Amniotic stem cell (primary cell): ENCODE measurements around the gene POLE.

Experiments
- DNase-seq: peaks from one replicate; lab custom pipeline; 2025; lab: John Stamatoyannopoulos, UW

Gene POLE

DNA sequence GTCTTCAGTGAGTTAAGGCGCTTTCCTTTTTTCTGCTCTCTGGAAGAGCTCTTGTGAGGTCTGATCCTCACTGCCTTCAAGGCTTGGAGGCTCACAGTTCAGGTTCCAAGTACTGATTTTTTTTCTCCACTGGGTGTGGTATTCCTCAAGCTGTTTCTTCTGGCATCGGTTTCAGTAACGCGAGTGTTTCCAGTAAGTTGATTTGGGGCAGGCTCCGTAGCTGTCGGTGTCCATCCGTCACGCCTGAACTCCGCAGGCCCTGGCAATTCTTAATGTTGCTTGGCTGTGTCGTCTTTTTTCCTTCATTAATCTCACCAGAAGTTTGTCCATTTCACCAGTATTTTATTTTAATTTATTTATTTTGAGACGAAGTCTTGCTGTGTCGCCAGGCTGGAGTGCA, 107.4 kb downstream of the POLE start:
- no peak for DNase-seq

DNA sequence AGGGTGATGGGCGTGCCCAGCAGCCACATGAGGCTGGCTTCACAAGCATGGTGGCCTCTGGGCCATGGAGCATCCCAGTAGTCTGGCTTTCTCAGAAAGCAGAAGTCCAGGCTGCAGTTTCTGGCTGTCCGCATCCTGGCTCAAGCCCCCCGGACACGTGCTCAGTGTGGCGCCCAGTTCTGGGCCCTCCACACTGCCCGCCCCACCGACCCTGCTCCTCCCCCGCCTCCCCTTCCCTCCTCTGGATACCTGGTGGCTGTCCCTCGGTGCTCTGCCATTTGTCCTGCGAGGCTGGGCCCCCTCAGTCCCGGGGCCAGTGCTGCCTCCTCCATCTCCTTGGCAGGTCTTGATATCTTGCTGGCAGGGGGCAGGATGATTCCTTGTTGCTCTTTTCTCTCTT, 108.3 kb downstream of the POLE start:
- no peak for DNase-seq

DNA sequence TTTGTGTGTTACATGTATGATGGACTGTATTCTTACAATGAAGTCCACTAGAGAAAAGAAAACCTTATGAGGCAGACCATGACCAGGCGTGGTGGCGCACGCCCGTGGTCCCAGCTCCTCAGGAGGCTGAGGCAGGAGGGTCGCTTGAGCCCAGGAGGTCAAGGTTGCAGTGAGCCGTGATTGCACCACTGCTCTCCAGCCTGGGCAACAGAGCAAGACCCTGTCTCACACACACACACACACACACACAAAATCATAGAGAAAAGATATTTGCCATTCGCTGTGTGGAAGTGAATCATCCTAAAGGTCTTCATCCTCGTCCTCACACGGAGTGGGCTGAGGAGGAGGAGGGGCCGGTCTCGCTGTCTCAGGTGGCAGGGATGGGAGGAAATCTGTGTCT, 109.0 kb downstream of the POLE start:
- no peak for DNase-seq

DNA sequence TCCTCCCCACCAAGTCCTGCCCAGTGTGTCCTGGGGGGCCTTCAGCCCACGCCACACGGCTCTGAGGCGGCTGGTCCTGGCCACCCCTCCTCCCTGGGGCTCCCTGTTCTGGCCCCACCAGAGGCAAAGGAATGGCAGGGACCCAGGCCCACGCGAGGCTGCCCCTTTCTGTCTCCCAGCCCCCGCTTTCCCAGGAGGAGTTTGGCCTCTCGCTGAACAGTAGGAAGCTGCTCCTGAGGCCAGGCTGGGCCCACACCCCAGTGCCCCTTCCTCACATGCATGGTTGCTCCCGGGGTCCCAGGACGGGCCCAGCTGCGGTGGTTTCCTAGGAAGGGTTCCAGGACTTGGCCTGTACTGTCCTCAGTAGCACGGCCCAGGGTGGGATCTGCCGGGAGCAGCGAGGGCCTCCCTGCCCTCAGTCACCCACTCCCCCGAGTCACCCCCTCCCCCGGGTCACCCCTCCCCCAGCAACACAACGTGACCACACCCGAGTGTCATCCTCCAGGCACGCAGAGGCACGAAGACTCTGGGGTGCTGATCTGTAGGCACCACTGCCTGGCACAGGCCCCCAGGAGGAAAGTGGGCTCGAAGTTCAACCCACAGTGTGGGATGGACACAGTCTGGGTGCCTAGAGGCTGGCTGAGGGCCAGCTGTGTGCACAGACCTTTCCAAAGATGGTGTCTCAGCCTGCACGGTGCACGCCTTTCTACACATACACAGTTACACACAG, 109.8 kb downstream of the POLE start:
- DNase-seq: no peak

DNA sequence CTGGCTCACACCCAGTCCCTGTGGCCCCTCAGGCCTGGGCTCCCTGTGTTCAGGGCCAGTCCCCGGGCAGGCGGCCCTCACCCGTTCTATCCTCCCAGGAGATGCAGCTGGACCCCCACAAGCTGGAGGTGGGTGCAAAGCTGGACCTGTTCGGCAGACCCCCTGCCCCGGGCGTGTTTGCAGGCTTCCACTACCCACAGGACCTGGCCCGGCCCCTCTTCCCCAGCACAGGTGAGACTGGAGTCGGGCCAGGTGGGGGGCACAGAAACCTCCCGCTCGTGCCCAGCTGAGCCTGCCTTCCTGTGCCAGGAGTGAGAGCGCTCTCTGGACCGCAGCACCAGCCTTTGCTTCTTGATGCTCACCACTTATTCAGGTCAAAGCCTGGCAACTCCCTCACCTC, 110.4 kb downstream of the POLE start:
- no peak for DNase-seq

DNA sequence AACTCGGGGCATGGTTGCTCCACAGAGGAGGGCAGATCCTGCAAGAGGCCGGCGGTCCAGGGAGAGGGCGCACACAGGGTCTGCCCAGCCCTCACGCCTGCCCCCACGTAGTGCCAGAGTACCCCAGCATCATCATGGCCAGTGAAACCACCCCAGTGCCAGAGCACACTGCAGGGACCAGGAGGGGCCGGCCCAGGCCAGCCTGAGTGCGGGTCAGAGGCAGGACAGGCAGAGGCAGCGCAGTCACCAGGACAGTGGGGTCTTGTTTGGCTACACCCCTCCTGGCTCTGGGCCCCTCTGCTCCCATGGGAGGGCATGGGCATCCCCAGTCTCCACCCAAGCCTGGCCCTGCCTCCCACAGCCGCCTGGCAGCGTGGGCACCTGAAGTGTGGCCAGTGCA, 111.5 kb downstream of the POLE start:
- DNase-seq: no peak

DNA sequence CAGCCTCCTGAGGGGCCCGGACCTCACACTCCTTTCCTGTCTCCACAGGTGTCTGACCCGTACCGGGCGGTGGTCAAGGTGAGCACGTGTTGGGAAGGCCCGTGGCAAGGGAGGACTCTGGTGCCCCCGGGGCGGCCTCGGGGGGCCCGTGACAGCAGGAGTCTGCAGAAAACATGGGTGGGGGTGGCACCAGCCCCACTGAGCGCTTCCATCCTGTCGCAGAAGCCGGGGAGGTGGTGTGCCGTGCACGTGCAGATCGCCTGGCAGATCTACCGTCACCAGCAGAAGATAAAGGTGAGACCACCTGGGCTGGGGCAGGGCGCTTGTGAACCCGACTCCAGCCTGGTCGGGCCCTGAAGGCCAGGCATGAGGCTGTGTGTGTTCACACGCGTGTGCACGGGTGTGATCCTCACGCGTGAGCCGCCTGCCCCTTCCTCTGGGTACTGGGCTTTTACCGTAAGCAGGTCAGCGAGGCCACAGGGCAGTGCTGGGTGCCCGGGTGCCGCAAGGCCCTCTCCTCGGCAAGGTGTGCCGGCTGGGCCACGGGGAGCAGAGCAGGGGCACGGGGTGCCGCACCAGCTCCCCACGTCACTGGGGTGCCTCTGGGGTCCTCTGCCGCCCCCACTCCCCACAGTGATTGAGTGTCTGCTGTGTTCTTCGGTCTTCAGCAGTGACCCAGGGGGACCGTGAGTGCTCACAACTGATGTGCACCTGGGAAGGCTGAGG, 112.7 kb downstream of the POLE start:
- DNase-seq: no peak
